ENCODE measurements around the gene PRKG1. TPM values are rescaled to one million over a fixed set of nuclear protein-coding genes. Genes with fewer than 3 reads are reported as not detected.

Gene PRKG1
- total RNA-seq, 4 donors from 2014 or later = 17.1 to 36.4 (median 25.8) TPM

GRCh38 chr10:51875610-51876009 is 801.3 kb downstream of the PRKG1 start:
- TF ChIP-seq, protein P1, sequence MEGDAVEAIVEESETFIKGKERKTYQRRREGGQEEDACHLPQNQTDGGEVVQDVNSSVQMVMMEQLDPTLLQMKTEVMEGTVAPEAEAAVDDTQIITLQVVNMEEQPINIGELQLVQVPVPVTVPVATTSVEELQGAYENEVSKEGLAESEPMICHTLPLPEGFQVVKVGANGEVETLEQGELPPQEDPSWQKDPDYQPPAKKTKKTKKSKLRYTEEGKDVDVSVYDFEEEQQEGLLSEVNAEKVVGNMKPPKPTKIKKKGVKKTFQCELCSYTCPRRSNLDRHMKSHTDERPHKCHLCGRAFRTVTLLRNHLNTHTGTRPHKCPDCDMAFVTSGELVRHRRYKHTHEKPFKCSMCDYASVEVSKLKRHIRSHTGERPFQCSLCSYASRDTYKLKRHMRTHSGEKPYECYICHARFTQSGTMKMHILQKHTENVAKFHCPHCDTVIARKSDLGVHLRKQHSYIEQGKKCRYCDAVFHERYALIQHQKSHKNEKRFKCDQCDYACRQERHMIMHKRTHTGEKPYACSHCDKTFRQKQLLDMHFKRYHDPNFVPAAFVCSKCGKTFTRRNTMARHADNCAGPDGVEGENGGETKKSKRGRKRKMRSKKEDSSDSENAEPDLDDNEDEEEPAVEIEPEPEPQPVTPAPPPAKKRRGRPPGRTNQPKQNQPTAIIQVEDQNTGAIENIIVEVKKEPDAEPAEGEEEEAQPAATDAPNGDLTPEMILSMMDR (IDR thresholded peaks at IDR 0.05) = no peak
- no peak for ATAC-seq (ENCODE audit: low FRiP score)
- DNase-seq (ENCODE audit: low spot score) = no peak

DNA sequence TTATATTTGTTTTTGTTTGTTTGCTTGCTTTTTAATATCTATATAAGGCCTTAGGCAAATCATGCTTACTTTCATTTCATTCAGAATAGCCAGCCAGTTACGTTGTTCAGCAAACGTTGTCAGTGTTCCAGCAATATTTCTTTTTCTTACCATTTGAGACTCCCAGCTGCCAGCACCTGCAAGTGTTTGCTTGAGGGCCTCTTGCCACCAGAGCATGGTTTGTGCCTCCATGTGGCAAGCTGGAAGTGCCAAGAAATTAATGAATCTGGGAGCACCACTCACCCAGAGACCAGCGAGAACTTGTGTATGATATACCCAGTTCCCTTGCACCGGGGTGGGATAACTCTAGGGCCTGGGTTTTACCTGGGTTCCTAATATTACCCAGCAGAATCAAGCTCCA is 802.2 kb downstream of the PRKG1 start:
- TF ChIP-seq, protein P1 (IDR thresholded peaks at IDR 0.05) = no peak
- no peak for DNase-seq (ENCODE audit: low spot score)
- no peak for ATAC-seq (ENCODE audit: low FRiP score)

DNA sequence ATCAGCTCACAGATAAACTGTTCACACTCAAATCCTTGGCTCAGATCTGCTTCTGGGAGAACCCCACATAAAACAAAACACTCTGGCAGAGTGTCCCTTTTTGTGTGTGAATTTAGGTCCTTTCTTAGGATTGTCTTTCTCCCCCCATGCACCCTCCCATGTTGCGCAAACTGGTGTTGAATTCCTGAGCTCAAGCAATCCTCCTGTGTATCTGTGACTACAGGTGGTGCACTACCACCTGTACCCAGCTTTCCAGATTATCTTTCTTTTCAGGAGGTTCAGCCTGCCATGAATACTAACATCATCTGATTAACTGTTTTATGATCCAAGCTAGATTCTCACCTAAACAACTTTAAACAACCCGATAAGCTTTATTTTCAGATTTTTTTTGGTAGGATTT is 802.7 kb downstream of the PRKG1 start:
- TF ChIP-seq, protein P1 (IDR thresholded peaks at IDR 0.05) = no peak
- DNase-seq (ENCODE audit: low spot score) (no peak), ATAC-seq (ENCODE audit: low FRiP score) (no peak)

DNA sequence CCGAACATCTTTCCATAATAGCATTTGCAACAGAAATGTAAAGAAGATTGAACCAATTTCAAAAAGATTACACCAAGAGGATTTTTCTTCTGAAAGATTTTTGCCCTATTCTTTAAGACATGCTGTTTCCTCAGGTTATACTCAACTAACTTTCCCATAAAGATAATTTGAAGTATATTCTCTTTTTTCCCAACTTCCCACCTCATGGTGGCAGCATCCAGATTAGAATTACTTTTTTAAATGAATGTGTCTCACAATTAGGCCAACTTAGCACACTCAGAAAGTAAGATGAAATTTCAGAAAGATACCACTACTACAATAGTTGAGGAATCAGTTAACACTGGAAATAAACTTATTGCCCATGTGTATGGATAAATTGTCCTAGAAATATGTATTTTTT is 803.3 kb downstream of the PRKG1 start:
- DNase-seq (ENCODE audit: low spot score) (no peak), ATAC-seq (ENCODE audit: low FRiP score) (no peak)
- TF ChIP-seq, protein P1 (IDR thresholded peaks at IDR 0.05) = no peak

- ATAC-seq (ENCODE audit: low FRiP score) (no peak), DNase-seq (ENCODE audit: low spot score) (no peak)
- TF ChIP-seq, protein P1 (IDR thresholded peaks at IDR 0.05) = no peak
These were observed 804.4 kb downstream of the PRKG1 start for GRCh38 chr10:51878695-51879094.

DNA sequence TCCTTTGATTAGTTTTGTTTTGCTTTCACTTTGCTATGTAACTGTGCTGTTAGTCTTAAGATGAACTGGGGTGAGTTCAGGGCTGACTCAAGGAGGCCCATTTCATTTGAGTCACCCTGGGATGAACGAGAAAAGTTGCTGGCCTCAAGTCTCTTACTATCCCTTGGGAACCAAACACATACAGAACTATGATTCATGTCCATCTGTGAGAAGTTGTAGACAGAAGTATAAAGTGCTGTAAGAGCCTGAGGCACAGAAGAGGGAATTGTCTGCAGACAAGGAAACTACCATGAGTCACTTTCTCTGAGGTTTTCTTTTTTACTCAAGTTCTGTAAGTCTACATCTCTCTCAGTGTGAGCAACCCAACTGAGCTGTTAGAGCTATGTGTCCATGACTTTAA is 805.0 kb downstream of the PRKG1 start:
- ATAC-seq (ENCODE audit: low FRiP score) = peak; percentile 95
- no peak for DNase-seq (ENCODE audit: low spot score)
- TF ChIP-seq, protein P1 (IDR thresholded peaks at IDR 0.05) = no peak

- TF ChIP-seq, protein P1 (IDR thresholded peaks at IDR 0.05) = no peak
- DNase-seq (ENCODE audit: low spot score) (no peak), ATAC-seq (ENCODE audit: low FRiP score) (no peak)
These were observed 806.9 kb downstream of the PRKG1 start for GRCh38 chr10:51881213-51881612.

Measured in omental fat pad (tissue), 4 donors.